LNCaP clone FGC (cell line): ENCODE results near the gene ELN.

ENCODE experiments used
- DNase-seq: peaks from one replicate; pipeline ENCODE4 v3.0.0-alpha.2; 2011; ENCODE audit warnings: low read depth
- H3K4me3 ChIP-seq: 2 replicates; pipeline ENCODE4 v1.5.1; 2011; ENCODE audit warnings: mild to moderate bottlenecking, low read depth, low read length, control low read depth
- CTCF ChIP-seq: IDR thresholded peaks from 2 replicates; pipeline ENCODE4 v1.5.1; 2012; ENCODE audit warnings: mild to moderate bottlenecking; ENCODE audit not compliant: control insufficient read depth, insufficient read depth; ENCODE audit errors: extremely low read depth

ELN gene

GRCh38 chr7:74047804-74048380 lies 19.9 kb downstream of the ELN start:
- DNase-seq, result no peak
- TF ChIP-seq CTCF, result no peak
- H3K4me3 ChIP-seq, result no peak overlapping the region

- no peak overlapping the region for H3K4me3 ChIP-seq
- no peak for DNase-seq
- no peak for TF ChIP-seq CTCF
Observed at GRCh38 chr7:74048999-74049599, 21.1 kb downstream of the ELN start.

- no peak for DNase-seq
- H3K4me3 ChIP-seq, result no peak overlapping the region
- TF ChIP-seq CTCF, result no peak
Observed at GRCh38 chr7:74049997-74050798, 22.2 kb downstream of the ELN start.

GRCh38 chr7:74051193-74051592 lies 23.2 kb downstream of the ELN start:
- no peak for DNase-seq
- TF ChIP-seq CTCF, result no peak
- H3K4me3 ChIP-seq, result no peak overlapping the region

- no peak for DNase-seq
- H3K4me3 ChIP-seq, result no peak overlapping the region
Observed at GRCh38 chr7:74051629-74052410, 23.8 kb downstream of the ELN start.

More at GRCh38 chr7:74051629-74052410, 23.8 kb downstream of the ELN start:
- TF ChIP-seq CTCF, result peak; percentile 45
